H9 (cell line): ENCODE data around the gene FSTL4. TPM values are rescaled to one million over a fixed set of nuclear protein-coding genes. Genes with fewer than 3 reads are reported as not detected.

ENCODE experiments used
- DNase-seq: peaks from one replicate; pipeline ENCODE4 v3.0.0-alpha.2; 2017
- H2AFZ ChIP-seq: one replicate; pipeline ENCODE4 v1.6.1; 2013; ENCODE audit warnings: mild to moderate bottlenecking, low read length, control low read depth, moderate library complexity
- H2AK5ac ChIP-seq: 2 replicates; pipeline ENCODE4 v1.6.1; 2013; ENCODE audit warnings: low read length, control low read depth, mixed read lengths; ENCODE audit not compliant: insufficient read length
- H2BK120ac ChIP-seq: one replicate; pipeline ENCODE4 v1.6.1; 2013; ENCODE audit warnings: low read depth, mild to moderate bottlenecking, low read length, control low read depth, inconsistent platforms; ENCODE audit not compliant: poor library complexity, severe bottlenecking
- H2BK12ac ChIP-seq: 2 replicates; pipeline ENCODE4 v1.6.1; 2013; ENCODE audit warnings: low read length, control low read depth, mixed read lengths, low read depth; ENCODE audit not compliant: insufficient read length
- H2BK15ac ChIP-seq: 2 replicates; pipeline ENCODE4 v1.6.1; 2013; ENCODE audit warnings: low read depth, low read length, control low read depth
- H2BK20ac ChIP-seq: one replicate; pipeline ENCODE4 v1.6.1; 2013; ENCODE audit warnings: low read depth, mild to moderate bottlenecking, low read length, control low read depth, inconsistent platforms; ENCODE audit not compliant: poor library complexity, severe bottlenecking
- H2BK5ac ChIP-seq: 2 replicates; pipeline ENCODE4 v1.6.1; 2013; ENCODE audit warnings: low read length, control low read depth, mixed read lengths; ENCODE audit not compliant: insufficient read length
- H3K14ac ChIP-seq: 2 replicates; pipeline ENCODE4 v1.6.1; 2013; ENCODE audit warnings: low read length, control low read depth; ENCODE audit not compliant: insufficient read depth
- H3K18ac ChIP-seq: 2 replicates; pipeline ENCODE4 v1.6.1; 2013; ENCODE audit warnings: low read depth, mild to moderate bottlenecking, mixed read lengths, low read length, control low read depth; ENCODE audit not compliant: insufficient read length
- H3K23ac ChIP-seq: 2 replicates; pipeline ENCODE4 v1.6.1; 2013; ENCODE audit warnings: low read length, control low read depth, mixed read lengths, low read depth; ENCODE audit not compliant: insufficient read length
- H3K23me2 ChIP-seq: 2 replicates; pipeline ENCODE4 v1.6.1; 2013; ENCODE audit warnings: low read depth, mild to moderate bottlenecking, mixed read lengths, low read length, control low read depth; ENCODE audit not compliant: insufficient read length, poor library complexity, severe bottlenecking
- H3K27ac ChIP-seq: 2 replicates; pipeline ENCODE4 v1.5.1; 2013; ENCODE audit warnings: low read length, control low read depth, mixed read lengths, low read depth; ENCODE audit not compliant: insufficient read length
- H3K27me3 ChIP-seq: 2 replicates; pipeline ENCODE4 v1.6.1; 2013; ENCODE audit warnings: low read length, control low read depth, inconsistent platforms; ENCODE audit not compliant: insufficient read depth
- H3K4ac ChIP-seq: 2 replicates; pipeline ENCODE4 v1.6.1; 2013; ENCODE audit warnings: low read depth, mild to moderate bottlenecking, control low read depth, inconsistent platforms, low read length, moderate library complexity
- H3K4me1 ChIP-seq: 2 replicates; pipeline ENCODE4 v1.6.1; 2013; ENCODE audit warnings: low read length, control low read depth, inconsistent platforms; ENCODE audit not compliant: insufficient read depth
- H3K4me2 ChIP-seq: 2 replicates; pipeline ENCODE4 v1.6.1; 2013; ENCODE audit warnings: low read length, control low read depth, mixed read lengths; ENCODE audit not compliant: insufficient read length, insufficient read depth
- H3K56ac ChIP-seq: 2 replicates; pipeline ENCODE4 v1.6.1; 2013; ENCODE audit warnings: low read depth, mild to moderate bottlenecking, mixed read lengths, low read length, control low read depth; ENCODE audit not compliant: insufficient read length
- H3K79me1 ChIP-seq: 2 replicates; pipeline ENCODE4 v1.6.1; 2013; ENCODE audit warnings: low read depth, mild to moderate bottlenecking, moderate library complexity, low read length, control low read depth, inconsistent platforms; ENCODE audit not compliant: insufficient read depth, poor library complexity, severe bottlenecking
- H3K79me2 ChIP-seq: 2 replicates; pipeline ENCODE4 v1.6.1; 2013; ENCODE audit warnings: low read length, control low read depth, inconsistent platforms; ENCODE audit not compliant: insufficient read depth
- H3K9ac ChIP-seq: 2 replicates; pipeline ENCODE4 v1.6.1; 2013; ENCODE audit warnings: low read length, control low read depth, mixed read lengths; ENCODE audit not compliant: insufficient read length; ENCODE audit errors: extremely low read depth
- H3K9me3 ChIP-seq: one replicate; pipeline ENCODE4 v1.6.1; 2013; ENCODE audit warnings: low read depth, low read length, inconsistent platforms; ENCODE audit not compliant: control insufficient read depth
- H3T11ph ChIP-seq: one replicate; pipeline ENCODE4 v1.6.1; 2013; ENCODE audit warnings: mild to moderate bottlenecking, low read length, control low read depth, inconsistent platforms
- H4K20me1 ChIP-seq: one replicate; pipeline ENCODE4 v1.6.1; 2013; ENCODE audit not compliant: control insufficient read depth, insufficient read length, insufficient read depth
- H4K5ac ChIP-seq: 2 replicates; pipeline ENCODE4 v1.6.1; 2013; ENCODE audit warnings: low read depth, mild to moderate bottlenecking, mixed read lengths, low read length, control low read depth; ENCODE audit not compliant: insufficient read length
- H4K8ac ChIP-seq: replicated peaks from 2 replicates; pipeline ENCODE4 v1.6.1; 2013; ENCODE audit warnings: low read length, control low read depth, mixed read lengths, low read depth; ENCODE audit not compliant: insufficient read length
- H4K91ac ChIP-seq: 2 replicates; pipeline ENCODE4 v1.6.1; 2013; ENCODE audit warnings: low read depth, mild to moderate bottlenecking, moderate library complexity, mixed read lengths, low read length, control low read depth; ENCODE audit not compliant: insufficient read length
- H3K27ac Mint-ChIP-seq, 3 experiments: 2 replicates in 2 of 3; 3 replicates in 1 of 3; pipeline ENCODE4 v1.8.0; 2020 to 2021; ENCODE audit warnings: mixed read lengths in 3 of 3, mild to moderate bottlenecking in 1 of 3, moderate library complexity in 1 of 3
- H3K27me3 Mint-ChIP-seq: 2 replicates; pipeline ENCODE4 v1.8.0; 2021; ENCODE audit warnings: low read depth, mild to moderate bottlenecking, moderate library complexity, mixed read lengths
- H3K36me3 Mint-ChIP-seq, 3 experiments: 2 replicates in 2 of 3; 3 replicates in 1 of 3; pipeline ENCODE4 v1.8.0; 2020 to 2021; ENCODE audit warnings: low read depth in 3 of 3, mixed read lengths in 3 of 3; ENCODE audit not compliant: insufficient read depth in 1 of 3
- H3K4me1 Mint-ChIP-seq, 2 experiments: 2 replicates each; pipeline ENCODE4 v1.8.0; 2020; ENCODE audit warnings: mixed read lengths in 2 of 2
- H3K4me3 Mint-ChIP-seq, 2 experiments: 2 replicates in 1 of 2; 3 replicates in 1 of 2; pipeline ENCODE4 v1.8.0; 2020 to 2021; ENCODE audit warnings: mild to moderate bottlenecking in 2 of 2, mixed read lengths in 2 of 2, moderate library complexity in 1 of 2
- H3K9me3 Mint-ChIP-seq, 2 experiments: 2 replicates in 1 of 2; 3 replicates in 1 of 2; pipeline ENCODE4 v1.8.0; 2020; ENCODE audit warnings: mild to moderate bottlenecking in 2 of 2, mixed read lengths in 2 of 2, moderate library complexity in 1 of 2
- WGBS: extraction: QIAGEN DNeasy Blood & Tissue Kit; methylation state at CpG from one replicate; pipeline ENCODE4 v1.1.7; 2013; ENCODE audit warnings: missing lambda C conversion rate, low lambda C conversion rate, mixed read lengths; ENCODE audit not compliant: insufficient read length; ENCODE audit errors: extremely low coverage; 5-methylcytosine and 5-hydroxymethylcytosine counted together
- total RNA-seq: library from RNA; stranded (reverse); gene quantifications from 2 replicates; pipeline ENCODE4 v1.2.1, GENCODE V29; 2021
- TF ChIP-seq, protein P1 (sequence below): fragments of 200-600 bp; sonication (generic); conservative IDR thresholded peaks from 3 replicates; pipeline ENCODE4 v1.8.0; 2021; ENCODE audit warnings: antibody characterized with exemption, mild to moderate bottlenecking

FSTL4 gene
- total RNA-seq, 1 experiment from 2014 or later = 5.7 TPM

GRCh38 chr5:133284306-133284705 is 328.0 kb downstream of the FSTL4 start:
- Histone ChIP-seq H3K27ac (no peak overlapping the region), H3K9ac (no peak overlapping the region), H3K79me2 (no peaks in the 10 kb centered on the region), H3K56ac (no peak overlapping the region), H2BK15ac (no peak overlapping the region), H3K23me2 (no peaks in the 10 kb centered on the region), H3K79me1 (no peaks in the 10 kb centered on the region), H2BK12ac (no peak overlapping the region), H2BK120ac (no peak overlapping the region), H4K5ac (no peak overlapping the region), H3K23ac (no peak overlapping the region), H4K8ac (no peak overlapping the region), H4K20me1 (no peaks in the 10 kb centered on the region), H3T11ph (no peak overlapping the region), H2AFZ (no peak overlapping the region), H3K4me1 (no peaks in the 10 kb centered on the region), H3K27me3 (no peaks in the 10 kb centered on the region), H2BK20ac (no peak overlapping the region), H3K18ac (no peak overlapping the region), H3K4me2 (no peak overlapping the region), H3K14ac (no peak overlapping the region), H2AK5ac (no peak overlapping the region), H3K9me3 (no peaks in the 10 kb centered on the region), H3K4ac (no peak overlapping the region), H2BK5ac (no peak overlapping the region), H4K91ac (no peak overlapping the region)
- peaks cover 0 to 6% (median 2%) of the 10 kb centered on the region in 3 experiments; a peak in 3 of 7 replicates for H3K36me3 Mint-ChIP-seq
- H3K9me3 Mint-ChIP-seq = peaks cover 4 to 5% of the 10 kb centered on the region in 2 experiments; a peak in 3 of 5 replicates
- H3K4me3 Mint-ChIP-seq = no peak overlapping the region
- H3K27ac Mint-ChIP-seq = no peak overlapping the region
- TF ChIP-seq, protein P1, sequence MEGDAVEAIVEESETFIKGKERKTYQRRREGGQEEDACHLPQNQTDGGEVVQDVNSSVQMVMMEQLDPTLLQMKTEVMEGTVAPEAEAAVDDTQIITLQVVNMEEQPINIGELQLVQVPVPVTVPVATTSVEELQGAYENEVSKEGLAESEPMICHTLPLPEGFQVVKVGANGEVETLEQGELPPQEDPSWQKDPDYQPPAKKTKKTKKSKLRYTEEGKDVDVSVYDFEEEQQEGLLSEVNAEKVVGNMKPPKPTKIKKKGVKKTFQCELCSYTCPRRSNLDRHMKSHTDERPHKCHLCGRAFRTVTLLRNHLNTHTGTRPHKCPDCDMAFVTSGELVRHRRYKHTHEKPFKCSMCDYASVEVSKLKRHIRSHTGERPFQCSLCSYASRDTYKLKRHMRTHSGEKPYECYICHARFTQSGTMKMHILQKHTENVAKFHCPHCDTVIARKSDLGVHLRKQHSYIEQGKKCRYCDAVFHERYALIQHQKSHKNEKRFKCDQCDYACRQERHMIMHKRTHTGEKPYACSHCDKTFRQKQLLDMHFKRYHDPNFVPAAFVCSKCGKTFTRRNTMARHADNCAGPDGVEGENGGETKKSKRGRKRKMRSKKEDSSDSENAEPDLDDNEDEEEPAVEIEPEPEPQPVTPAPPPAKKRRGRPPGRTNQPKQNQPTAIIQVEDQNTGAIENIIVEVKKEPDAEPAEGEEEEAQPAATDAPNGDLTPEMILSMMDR = no peak
- DNase-seq = no peak
- peaks cover 4% of the 10 kb centered on the region in 2 experiments for H3K4me1 Mint-ChIP-seq
- 0 out of 2 replicates have a peak, but pooled peaks cover 1% of the 10 kb centered on the region for H3K27me3 Mint-ChIP-seq
- WGBS = no CpG with 5 or more reads among the region's 3 CpGs
